ENCODE results near the gene KRT72.

KRT72 gene

DNA sequence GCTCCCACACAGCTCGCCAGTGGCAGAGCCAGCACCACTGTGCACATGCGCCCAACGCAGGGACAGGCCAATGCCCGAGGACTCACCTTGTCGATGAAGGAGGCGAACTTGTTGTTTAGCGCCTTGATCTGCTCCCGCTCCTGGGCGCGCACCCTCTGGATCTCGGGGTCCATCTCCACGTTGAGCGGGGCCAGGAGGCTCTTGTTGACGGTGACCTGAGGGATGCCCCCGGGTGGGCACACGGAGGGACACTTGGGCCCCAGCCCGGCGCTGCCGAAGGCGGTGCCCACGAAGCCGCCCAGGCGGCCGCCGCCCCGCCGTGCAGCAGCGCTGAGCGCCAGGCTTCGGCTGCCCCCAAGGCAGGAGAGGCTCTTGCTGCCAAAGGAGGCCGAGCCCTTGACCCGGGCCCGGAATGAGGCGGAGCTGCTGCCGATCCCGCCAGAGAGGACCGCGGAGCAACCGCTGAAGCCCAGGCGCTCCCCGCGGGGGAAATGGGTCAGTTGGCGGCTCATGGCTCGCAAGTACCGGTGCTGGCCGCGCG lies at the start of gene KRT72:
KRT72 (minus strand) TSS at position 523 of the 541 bp plus-strand sequence; CDS start at position 512, 11 bp downstream.
- DNase-seq, result no peak

DNA sequence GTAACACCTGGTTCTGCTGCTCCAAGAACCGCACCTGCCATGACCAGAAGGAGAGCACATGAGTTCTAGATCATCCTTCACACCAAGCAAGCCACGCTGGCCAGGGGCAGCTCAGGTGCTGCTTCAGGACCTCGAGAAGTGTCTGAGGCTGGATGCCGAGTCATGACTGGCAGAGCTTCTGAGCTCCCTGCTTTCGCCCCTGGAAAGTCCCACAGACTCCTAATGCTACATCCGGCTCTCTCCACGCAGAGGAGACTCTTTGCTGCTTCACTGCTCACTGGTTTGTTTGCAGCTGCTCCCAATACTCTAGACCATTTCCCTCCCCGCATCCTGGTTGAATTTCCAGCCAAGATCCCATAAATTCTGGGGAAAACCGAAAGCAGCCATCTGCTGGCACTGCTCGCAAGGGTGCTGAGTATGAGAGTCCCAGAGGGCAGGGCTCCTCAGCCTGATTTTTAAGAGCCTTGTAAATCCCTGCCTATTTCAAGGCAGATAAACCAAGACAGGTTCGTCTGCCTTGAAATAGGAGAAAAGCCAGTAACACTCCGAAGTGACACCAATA lies 49.3 kb upstream of the KRT72 start:
- DNase-seq, result no peak

DNA sequence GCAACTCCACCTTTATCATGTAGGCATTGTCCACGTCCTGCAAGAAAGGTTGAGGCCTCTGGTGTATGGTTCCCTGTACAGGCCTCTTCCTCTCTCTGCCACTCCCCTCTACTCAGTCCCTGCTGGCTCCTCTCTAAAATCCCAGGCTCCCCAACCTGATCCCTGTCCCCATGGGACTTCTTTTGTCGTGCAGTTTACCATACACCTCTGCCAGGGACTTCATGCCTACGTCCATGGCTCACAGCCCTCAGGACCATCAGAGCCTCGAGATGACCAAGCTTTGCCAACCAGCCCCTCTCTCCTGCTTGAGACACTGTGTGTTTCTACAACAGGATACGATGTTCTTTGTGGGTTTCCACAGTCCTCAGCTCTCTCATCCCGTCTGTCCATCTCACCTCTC lies 47.8 kb upstream of the KRT72 start:
- no peak for DNase-seq

DNA sequence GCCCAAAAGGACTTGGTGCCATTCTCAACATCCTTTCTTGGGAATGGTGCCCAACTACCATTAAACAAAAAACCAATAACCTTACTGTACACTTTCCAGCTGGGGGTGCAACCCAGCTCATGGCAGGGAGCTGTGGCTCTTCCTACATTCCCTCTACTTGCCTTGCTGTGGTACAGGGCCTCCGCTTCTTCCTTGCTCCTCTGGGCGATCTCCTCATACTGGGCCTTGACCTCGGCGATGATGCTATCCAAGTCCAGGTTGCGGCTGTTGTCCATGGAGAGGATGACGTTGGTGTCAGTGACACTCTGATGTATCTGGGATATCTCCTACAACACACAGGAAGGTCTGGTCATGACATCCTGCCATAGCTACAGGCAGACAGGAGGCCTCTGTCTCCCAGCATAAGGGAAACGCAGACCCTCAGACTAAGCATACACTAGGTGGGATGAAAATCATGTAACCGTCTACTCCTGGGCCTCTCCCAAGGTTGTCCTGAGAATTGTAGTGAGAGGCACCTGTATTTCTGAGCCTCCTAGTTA lies 46.8 kb upstream of the KRT72 start:
- no peak for DNase-seq

DNA sequence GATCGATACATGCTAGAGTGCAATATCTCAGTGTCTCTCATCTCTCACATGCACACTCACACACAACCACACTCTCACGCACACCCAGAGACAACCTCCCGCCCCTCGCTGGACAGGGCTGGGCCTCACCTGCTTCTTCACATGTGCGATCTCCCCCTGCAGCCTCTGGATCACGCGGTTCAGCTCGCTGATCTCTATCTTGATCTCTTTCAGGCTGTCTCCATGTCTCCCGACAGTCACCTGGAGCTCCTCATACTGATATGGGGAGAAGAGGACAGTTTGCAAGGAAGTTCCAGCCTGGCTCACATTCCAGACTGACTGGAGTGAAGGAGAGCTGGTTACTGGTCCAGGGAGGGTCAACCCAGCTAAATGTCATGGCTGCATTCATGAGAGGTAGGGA lies 46.3 kb upstream of the KRT72 start:
- no peak for DNase-seq

DNA sequence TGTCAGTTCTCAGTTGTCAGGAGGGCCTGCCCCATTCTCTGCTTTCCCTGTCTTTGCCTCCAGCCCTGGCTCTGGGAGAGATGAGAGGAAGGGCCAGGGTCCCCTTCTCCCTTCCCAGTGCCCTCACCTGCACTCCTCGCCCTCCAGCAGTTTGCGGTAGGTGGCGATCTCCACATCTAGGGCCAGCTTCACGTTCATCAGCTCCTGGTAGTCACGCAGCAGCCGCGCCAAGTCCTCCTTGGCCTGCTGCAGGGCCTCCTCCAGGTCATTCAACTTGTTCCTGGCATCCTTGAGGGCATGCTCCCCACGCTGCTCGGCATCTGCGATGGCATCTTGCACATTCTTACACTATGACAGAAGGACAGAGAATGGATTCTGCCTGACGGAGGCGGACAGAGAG lies 45.4 kb upstream of the KRT72 start:
- DNase-seq, result no peak

DNA sequence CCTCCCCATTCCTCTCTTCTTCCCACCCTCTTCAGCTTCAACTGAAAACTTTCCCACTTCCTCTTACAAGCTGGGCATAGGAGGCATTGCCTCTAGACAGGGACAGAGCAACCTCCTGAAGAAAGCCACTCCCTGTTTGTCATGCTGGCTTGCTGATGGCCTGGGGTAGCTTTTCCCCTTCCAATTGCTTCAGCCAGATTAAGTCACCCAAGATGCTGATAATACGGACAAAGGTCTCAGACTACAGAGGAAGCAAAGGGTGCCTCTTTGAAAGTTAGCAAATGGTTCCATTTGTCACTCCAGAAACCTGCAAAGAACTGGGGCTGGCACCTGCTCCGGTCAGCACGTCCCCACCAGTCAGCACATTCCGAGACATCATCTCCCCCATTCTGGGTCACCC lies 44.7 kb upstream of the KRT72 start:
- DNase-seq, result no peak

DNA sequence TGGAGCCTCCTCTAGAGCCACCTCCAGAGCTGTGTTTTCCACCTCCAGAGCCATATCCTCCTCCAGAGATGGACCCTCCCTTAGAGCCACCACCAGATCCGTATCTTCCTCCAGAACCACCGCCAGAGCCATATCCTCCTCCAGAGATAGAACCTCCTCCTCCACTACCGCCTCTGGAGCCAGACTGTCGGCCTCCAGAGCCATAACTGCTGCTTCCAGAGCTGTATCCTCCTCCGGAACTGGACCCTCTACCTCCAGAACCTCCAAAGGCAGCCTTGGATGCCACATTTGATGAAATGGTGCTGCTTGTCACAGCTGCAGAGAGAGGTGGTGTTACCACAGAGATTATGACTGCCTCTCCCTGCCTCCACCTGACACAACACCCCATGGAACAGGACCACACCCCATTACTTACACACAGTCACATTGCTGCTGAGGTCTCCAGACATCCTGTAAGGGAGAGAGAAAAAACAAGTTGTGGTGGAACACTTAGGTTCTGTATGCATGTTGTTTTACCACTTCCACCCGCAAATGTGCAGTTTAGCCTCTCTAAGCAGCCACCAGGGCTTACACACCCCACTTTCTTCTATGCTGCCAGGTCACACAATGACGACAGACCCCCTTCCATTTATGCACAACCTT lies 44.0 kb upstream of the KRT72 start:
- DNase-seq, result no peak

DNA sequence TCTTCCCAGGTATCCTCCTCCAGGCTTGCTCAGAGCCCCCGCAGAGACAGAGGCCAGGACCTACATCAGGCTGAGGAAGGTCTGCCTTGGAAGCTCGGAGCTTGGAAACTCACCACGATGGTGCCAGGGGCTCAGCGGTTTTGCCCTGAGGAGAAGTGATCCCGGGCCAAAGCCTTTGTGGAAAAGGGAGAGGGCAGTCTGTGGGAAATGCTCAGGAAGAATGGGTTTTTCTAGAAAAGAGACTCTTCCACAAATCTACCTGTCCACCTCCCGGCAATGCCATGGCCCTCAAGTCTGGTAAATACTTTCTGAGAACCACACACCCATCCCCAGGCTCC lies 42.8 kb upstream of the KRT72 start:
- no peak for DNase-seq

DNA sequence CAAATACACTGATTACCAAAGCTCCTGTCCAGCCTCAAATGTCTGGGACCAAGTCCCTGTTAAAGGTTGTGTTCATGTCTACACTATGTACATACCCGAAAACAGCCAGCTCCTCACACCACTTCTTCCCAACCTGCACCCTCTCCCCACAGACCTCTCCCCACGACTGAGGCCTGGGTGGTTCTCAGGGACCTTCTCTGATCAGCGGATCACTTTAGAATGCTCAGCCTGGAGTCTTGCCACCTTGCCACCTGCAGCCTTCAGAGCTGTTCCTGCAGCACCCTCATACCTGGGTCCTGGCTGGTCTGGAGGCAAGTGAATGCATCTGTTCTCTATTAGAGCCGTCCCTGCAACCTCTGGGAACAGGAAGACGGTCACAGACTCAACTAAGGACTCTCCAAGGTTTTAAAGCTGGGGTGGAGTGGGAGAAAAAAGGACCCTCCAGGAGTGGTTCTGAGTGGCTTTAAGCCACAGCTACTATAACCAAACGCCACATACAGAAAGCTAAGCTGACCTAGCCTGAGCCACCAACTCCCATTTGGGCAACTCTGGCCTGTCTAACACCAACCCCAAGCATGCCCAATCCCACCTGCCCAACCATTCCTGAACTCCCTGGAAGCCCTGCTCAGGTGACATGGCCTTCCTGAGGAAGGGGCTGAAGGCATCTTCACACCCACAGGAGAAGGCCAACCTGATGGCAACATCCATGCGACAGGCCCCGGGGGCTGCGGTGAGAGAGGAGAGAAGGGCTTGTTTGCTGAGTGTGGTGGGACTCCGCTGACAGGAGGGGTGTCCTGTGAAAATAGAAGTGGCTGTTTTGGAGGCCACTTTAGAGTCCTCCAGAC lies 42.2 kb upstream of the KRT72 start:
- DNase-seq, result no peak

DNA sequence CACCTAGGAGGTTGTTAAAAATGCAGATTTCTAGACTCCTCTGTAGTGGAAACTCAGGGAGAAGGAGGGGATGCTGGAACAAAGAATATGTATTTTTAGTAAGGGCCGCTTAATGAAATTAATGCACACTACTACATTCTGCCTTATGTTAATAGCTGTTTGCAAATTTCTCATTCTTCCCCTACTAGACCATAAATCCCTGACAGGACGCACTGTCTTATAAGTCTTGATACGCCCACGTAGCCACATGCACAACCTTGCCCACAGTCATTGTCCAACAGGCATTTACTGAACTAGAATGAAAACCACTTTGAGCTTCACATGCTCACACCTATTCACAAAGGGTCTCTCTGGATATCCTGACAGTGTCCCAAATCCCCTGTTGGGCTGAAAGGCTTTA lies 40.2 kb upstream of the KRT72 start:
- DNase-seq, result no peak

DNA sequence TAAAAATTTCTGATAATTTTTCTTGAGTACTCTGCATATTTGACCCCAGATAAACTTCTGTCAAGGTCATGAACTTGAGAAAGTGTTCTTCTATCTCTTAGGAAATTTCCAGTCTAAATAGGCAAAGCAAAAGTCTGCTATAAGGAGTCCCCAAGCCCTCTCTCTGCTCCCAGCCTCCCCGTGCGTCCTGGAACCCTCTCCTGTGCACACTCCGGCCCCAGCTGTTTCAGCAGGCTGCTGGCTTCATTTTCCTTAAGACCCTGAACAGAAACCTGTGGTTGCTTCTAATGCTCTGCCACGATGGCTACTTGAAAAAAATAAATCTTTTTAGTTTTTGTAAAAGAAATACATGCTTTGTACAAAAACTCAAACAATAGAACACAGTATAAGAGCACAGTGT lies 36.0 kb upstream of the KRT72 start:
- no peak for DNase-seq

DNA sequence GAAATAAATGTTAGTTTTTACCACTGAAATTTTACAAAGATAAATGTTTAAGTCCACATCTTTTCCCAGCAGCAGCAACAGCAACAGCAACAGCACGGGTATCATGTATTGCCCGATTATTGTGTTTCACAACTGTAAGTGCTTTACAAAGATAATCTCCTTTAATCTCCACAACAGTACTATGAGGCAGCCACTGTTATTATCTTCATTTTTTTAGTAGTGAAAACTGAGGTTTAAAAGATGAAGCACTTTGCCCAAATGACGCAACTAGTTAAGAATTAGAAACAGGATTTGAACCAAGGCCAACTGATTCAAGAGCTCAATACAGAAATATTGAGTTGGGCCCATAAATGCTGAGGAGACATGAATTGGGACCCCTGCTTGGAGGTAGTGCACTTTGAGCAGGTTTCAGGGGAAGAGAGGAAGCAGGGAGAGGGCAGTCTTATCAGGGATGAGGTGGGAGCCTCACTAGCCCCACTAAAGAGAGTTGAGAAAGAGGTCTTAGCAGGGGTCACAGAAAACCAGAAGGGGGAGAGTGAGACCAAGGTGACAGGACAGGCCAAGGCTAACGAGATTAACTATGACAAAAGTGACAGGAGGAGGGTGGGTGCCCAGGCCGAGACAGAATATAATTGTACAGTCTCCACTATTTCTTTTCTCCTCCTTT lies 35.5 kb upstream of the KRT72 start:
- DNase-seq, result no peak

DNA sequence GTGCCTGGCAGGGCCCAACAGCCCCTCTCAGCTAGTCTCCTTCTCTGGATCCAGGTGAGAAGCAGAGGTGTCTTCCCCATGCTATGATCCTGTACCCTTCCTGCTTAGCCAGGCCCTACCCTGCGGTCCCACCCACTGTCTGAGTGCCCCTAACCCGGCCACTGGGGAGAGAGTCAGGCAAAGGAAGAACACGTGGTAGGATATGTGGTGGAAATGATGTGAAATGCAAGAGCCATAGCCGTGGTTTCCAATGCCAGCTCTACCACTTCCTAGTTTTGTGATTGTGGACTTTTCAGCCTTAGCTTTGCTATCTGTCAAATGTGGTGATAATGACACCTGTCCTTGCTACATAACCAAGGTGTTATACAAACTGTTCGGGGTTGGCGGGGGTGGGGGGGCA lies 34.9 kb upstream of the KRT72 start:
- DNase-seq, result no peak

DNA sequence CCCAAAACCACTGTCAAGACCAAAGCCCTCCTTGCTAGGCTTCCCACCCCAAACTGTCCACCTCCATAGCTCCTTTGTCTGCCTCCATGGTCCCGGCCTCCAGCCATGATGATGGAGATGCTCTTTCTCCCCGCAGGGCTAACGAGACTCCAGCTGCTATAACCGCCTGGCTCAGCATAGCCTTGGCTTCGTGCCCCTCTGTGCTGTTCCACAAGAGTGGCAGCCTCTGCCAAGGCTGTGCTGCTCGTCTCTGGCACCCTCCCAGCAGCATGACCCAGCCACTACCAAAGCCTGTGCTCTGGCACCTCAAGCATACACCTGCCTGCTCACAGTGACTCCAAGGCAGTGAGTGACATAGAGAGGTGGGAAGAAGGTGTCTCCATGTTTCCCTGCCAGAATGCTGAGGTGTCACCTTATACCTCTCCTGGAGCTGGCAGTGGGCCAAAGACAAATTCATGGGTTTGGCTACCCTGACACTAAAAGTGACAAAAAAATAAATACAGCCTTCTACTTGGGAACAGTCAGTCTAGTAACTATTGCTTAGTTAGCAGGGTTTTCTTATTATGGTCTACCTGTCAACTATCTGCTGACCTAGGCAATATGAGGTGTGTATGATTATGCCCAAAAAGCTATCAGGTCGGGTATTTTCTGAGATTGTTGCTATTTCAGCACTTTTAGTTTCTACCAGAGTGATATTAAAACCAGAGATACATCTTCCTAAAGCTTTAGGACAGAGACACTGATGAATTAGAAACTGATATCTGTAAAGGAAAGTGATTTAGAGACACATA lies 33.2 kb upstream of the KRT72 start:
- DNase-seq, result no peak

DNA sequence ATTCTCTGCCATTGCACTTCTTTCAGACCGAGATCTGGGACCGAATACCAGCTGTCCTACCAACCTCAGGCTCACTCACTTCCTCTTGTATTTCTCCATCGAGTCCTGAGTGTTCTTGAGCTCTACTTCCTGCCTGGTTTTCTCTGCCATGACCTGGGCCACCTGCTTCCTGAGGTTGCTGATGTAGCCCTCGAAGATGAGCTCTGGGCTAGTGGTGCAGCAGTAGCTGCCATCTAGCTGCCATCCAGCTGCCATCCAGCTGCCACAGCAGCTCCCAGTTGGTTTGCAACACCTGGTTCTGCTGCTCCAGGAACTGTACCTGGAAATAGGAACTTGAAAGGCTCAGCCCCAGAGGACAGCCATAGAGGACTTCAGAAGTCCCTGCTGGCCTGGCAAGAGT lies 32.1 kb upstream of the KRT72 start:
- DNase-seq, result no peak

DNA sequence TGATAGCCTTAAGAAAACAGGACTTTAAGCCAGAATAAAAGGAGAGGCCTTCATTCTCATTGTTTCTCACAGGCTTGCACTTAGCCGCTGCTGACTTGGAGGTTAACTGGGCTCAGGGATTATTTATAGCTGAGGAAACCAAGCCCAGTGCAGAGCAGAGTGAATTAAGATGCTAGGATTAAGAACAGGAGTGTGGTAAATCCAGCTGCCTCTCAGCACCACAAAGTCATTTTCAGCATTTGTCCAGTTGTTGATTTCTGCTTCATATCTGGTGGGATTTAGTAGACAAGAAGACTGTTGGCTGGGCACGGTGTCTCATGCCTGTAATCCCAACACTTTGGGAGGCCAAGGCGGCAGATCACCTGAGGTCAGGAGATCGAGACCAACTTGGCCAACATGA lies 31.4 kb upstream of the KRT72 start:
- no peak for DNase-seq

DNA sequence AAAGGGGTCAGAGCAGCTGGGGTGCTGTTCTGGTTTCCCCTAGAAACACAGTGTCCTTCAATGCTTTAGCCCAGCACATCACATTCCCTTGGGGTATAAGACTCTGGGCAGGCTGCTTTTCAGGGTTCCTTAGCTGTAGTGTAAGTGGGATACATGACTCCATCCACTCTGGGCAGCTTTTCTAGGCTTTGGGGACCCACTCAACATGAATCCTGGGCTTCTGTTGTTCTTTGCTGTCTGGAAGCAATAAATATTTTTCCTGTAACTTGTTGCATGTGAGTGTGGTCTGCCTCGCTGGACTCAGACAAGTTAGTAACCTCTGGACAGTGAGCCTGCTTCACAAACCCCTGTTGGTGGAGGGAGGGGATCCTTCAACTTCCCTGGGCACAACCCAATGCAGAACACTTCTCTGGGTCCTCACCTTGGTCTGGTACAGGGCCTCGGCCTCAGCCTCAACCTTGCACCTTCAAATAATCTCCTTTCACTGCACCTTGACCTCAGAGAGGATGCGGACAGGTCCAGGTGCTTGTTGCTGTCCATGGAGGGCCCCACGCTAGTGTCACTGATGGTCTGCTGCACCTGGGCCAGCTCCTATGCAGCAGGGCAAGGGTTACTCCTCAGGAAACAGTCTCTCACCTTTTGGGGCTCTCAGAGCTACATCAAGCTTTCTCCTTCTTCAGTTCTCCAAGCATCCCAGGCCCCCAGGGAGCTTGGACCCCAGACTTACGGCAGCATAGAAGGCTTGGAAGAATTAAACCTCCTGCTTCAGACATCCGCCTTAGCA lies 30.6 kb upstream of the KRT72 start:
- DNase-seq, result no peak

DNA sequence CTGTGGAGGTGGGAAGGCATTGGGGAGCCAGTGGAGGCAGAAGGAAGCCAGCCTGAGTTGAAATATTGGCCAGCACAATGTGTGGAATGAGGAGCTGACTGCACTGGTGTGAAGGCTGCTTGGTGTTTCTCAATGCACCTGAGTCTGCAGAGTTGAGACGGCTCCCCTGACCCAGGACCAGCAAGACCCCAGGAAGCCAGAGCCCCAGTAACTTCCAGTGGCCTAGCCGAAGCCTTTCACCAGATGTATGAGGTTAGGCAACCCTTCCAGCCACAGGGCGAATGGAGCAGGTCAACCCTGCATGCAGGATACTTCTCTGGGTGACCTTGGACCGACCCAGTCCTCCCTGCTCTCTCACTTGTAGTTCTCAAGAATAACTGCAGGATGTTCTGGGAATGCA lies 30.0 kb upstream of the KRT72 start:
- no peak for DNase-seq

DNA sequence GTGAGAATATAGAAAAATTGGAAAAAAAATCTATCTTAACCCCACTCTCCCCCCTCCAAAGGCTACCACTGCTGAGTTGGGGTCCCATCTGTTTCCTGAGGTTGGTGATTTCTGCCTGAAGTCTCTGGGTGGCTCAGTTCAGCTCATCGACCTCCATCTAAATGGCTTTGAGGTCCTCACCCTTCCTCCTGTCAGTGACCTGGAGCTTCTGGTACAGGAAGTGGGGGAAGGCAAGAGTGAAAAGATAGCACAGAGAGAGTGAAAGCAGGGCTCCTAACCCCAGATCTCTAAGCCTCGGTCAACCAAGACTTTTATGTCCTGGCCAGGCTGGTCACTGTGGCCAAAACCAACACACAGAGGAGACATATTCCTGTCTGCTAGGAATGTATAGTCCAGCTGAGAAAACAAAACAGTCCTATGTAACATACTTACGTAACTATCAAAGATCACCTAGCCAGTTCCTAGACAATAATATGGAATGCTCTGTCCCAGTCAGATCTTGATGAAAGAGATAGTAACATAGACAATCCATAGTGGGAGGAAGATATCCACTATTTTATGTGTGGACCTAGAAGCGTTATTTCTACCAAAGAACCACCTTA lies 29.4 kb upstream of the KRT72 start:
- no peak for DNase-seq

DNA sequence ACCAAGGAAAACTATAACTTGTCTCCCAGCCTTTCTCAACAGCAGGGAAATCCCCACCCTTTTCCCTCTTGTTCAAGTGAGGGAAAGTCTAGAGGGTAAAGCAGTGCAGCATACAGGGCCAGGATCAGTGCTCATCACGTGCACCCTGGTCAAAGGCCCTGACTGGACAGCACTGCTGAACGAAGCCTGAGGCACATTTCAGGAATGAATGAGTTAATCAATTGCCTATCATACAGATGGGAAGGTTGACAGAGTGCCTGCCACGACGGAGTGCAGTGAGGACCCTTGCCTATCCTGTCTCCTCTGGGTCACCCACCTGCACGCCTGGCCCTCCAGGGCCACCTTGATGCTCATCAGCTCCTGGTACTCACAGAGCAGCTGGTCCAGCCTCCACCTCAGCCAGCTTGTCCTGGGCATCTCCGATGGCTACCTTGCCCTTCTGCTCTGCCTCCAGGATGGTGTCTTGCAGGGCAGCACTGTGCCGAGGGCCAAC lies 28.8 kb upstream of the KRT72 start:
- no peak for DNase-seq
